HCT116 (cell line): ENCODE measurements around the gene FHIT. TPM values are rescaled to one million over a fixed set of nuclear protein-coding genes. Genes with fewer than 3 reads are reported as not detected.

ENCODE experiments used
- ATAC-seq: fragments of 200-7000 bp; cut with Tn5 transposase; 2 replicates; pipeline ENCODE4 v1.9.1; 2020; ENCODE audit warnings: mild to moderate bottlenecking, moderate library complexity
- BruUV-seq: library from RNA; stranded (reverse); fragments of 400-500 nt; replicated peaks from 2 replicates; lab custom pipeline; 2021; lab: Mats Ljungman, UMichigan
- CTCF ChIA-PET: fragments of 300-600 bp; sonication (Branson Sonifier 250); formaldehyde crosslinking; loops from one replicate; lab custom pipeline; 2021; ENCODE audit warnings: antibody characterized with exemption; lab: Charles Lee
- POLR2A ChIA-PET: fragments of 300-600, 350-600 bp; sonication (Branson Sonifier 250); formaldehyde crosslinking; loops from one replicate; lab custom pipeline; 2021; ENCODE audit warnings: antibody characterized with exemption; lab: Charles Lee
- RAD21 ChIA-PET, 2 experiments: fragments of 300-600 bp; sonication (Branson Sonifier 250); formaldehyde crosslinking; loops; one replicate each; lab custom pipeline; 2023; ENCODE audit warnings: low total read pairs in 2 of 2; ENCODE audit not compliant: uncharacterized antibody in 2 of 2, unreplicated experiment in 2 of 2, low non-redundant PET in 1 of 2; lab: Charles Lee
- DNase-seq: peaks from one replicate; pipeline ENCODE4 v3.0.0-alpha.2; 2010; ENCODE audit warnings: low read depth, low spot score
- H2AFZ ChIP-seq: fragments of 200-600 bp; shearing (Covaris generic), sonication (generic); 2 replicates; pipeline ENCODE4 v1.6.1; 2017; ENCODE audit warnings: low read depth, mixed run types, mixed read lengths, antibody characterized with exemption, low read length; ENCODE audit not compliant: poor library complexity, severe bottlenecking
- H3K27ac ChIP-seq: 2 replicates; pipeline ENCODE4 v1.5.1; 2012; ENCODE audit warnings: low read depth, low read length
- H3K27me3 ChIP-seq: fragments of 200-600 bp; sonication (generic); 2 replicates; pipeline ENCODE4 v1.6.1; 2016; ENCODE audit warnings: mixed run types, low read length, mixed read lengths; ENCODE audit not compliant: insufficient read depth
- H3K36me3 ChIP-seq, 2 experiments: fragments of 200-500 bp in 1 of 2; fragments of 200-600 bp in 1 of 2; sonication (Bioruptor generic) in 1 of 2; sonication (generic) in 1 of 2; 2 replicates each; pipeline versions ENCODE4 v1.5.1 to v1.6.1; 2014 to 2016; ENCODE audit warnings: low read length in 2 of 2, inconsistent platforms in 1 of 2, mixed read lengths in 1 of 2, mixed run types in 1 of 2; ENCODE audit not compliant: insufficient read depth in 2 of 2, control insufficient read depth in 1 of 2
- H3K4me1 ChIP-seq, 2 experiments: fragments of 200-600 bp in 1 of 2; sonication (generic) in 1 of 2; 2 replicates each; pipeline versions ENCODE4 v1.5.1 to v1.6.1; 2012 to 2017; ENCODE audit warnings: low read length in 2 of 2, inconsistent platforms in 1 of 2, mild to moderate bottlenecking in 1 of 2, mixed read lengths in 1 of 2, mixed run types in 1 of 2, moderate library complexity in 1 of 2; ENCODE audit not compliant: insufficient read depth in 2 of 2, control insufficient read depth in 1 of 2
- H3K4me2 ChIP-seq: fragments of 200-600 bp; sonication (generic); 2 replicates; pipeline ENCODE4 v1.6.1; 2017; ENCODE audit warnings: mixed run types, low read length, mixed read lengths
- H3K4me3 ChIP-seq, 2 experiments: fragments of 200-600 bp in 1 of 2; sonication (generic) in 1 of 2; replicated peaks in 1 of 2; 2 replicates each; pipeline ENCODE4 v1.5.1; 2011 to 2016; ENCODE audit warnings: low read length in 2 of 2, control low read depth in 1 of 2, low read depth in 1 of 2, mild to moderate bottlenecking in 1 of 2, mixed read lengths in 1 of 2, mixed run types in 1 of 2
- H3K79me2 ChIP-seq: fragments of 200-600 bp; sonication (generic); 2 replicates; pipeline ENCODE4 v1.6.1; 2017; ENCODE audit warnings: mild to moderate bottlenecking, mixed run types, low read length, moderate library complexity, mixed read lengths; ENCODE audit not compliant: insufficient read depth
- H3K9ac ChIP-seq: fragments of 200-600 bp; sonication (generic); 2 replicates; pipeline ENCODE4 v1.6.1; 2016; ENCODE audit warnings: low read length, mixed read lengths
- H3K9me2 ChIP-seq: fragments of 200-600 bp; sonication (generic), shearing (Covaris generic); 2 replicates; pipeline ENCODE4 v1.6.1; 2017; ENCODE audit warnings: mixed run types, mild to moderate bottlenecking, moderate library complexity; ENCODE audit not compliant: insufficient read depth
- H3K9me3 ChIP-seq, 2 experiments: fragments of 200-500 bp in 1 of 2; fragments of 200-600 bp in 1 of 2; sonication (Bioruptor generic) in 1 of 2; sonication (generic) in 1 of 2; 2 replicates each; pipeline ENCODE4 v1.6.1; 2014 to 2017; ENCODE audit warnings: low read length in 2 of 2, mixed read lengths in 2 of 2, inconsistent platforms in 1 of 2, low read depth in 1 of 2, mild to moderate bottlenecking in 1 of 2, mixed run types in 1 of 2, moderate library complexity in 1 of 2; ENCODE audit not compliant: control insufficient read depth in 1 of 2, insufficient read depth in 1 of 2
- H4K20me1 ChIP-seq: fragments of 200-600 bp; sonication (generic), shearing (Covaris generic); 2 replicates; pipeline ENCODE4 v1.6.1; 2017; ENCODE audit warnings: mixed run types, mild to moderate bottlenecking, moderate library complexity; ENCODE audit not compliant: insufficient read depth
- EGR1 ChIP-seq: IDR thresholded peaks from 2 replicates; pipeline ENCODE4 v1.6.1; 2012; ENCODE audit warnings: low read depth
- ELF1 ChIP-seq: IDR thresholded peaks from 2 replicates; pipeline ENCODE4 v1.6.1; 2012; ENCODE audit warnings: low read depth, borderline replicate concordance
- EZH2 ChIP-seq: fragments of 200-600 bp; sonication (generic); IDR thresholded peaks from 2 replicates; pipeline ENCODE4 v1.6.1; 2017; ENCODE audit warnings: antibody characterized with exemption, mixed run types
- POLR2AphosphoS5 ChIP-seq: IDR thresholded peaks from 2 replicates; pipeline ENCODE4 v1.6.1; 2011; ENCODE audit warnings: mild to moderate bottlenecking, low read depth, low read length, moderate library complexity
- SIN3A ChIP-seq: IDR thresholded peaks from 2 replicates; pipeline ENCODE4 v1.6.1; 2012; ENCODE audit warnings: low read depth
- SRF ChIP-seq: IDR thresholded peaks from 2 replicates; pipeline ENCODE4 v1.6.1; 2012; ENCODE audit warnings: low read depth
- YY1 ChIP-seq: IDR thresholded peaks from 2 replicates; pipeline ENCODE4 v1.6.1; 2011; ENCODE audit warnings: low read length, low read depth, moderate library complexity, mild to moderate bottlenecking; ENCODE audit not compliant: insufficient replicate concordance; ENCODE audit errors: extremely low read depth
- ZFX ChIP-seq: fragments of 450-650 bp; IDR thresholded peaks from 2 replicates; pipeline ENCODE4 v1.6.1; 2017
- intact Hi-C: fragments of 100-400 bp; cut with micrococcal nuclease; formaldehyde crosslinking; loops from 2 replicates; pipeline ENCODE4 v1.10.0; 2022
- total RNA-seq: library from RNA; stranded (reverse); gene quantifications from one replicate; pipeline ENCODE4 v1.2.1, GENCODE V29; 2021; ENCODE audit not compliant: unreplicated experiment
- TF ChIP-seq, protein P1 (sequence below): IDR thresholded peaks from 2 replicates; pipeline ENCODE4 v1.6.1; 2011; ENCODE audit warnings: mild to moderate bottlenecking, low read length, moderate library complexity; ENCODE audit not compliant: insufficient replicate concordance; ENCODE audit errors: extremely low read depth
- TF ChIP-seq, protein P2 (sequence below): IDR thresholded peaks from 2 replicates; pipeline ENCODE4 v1.6.1; 2012

The FHIT gene
- total RNA-seq, 1 experiment from 2014 or later, result 20.1 TPM

DNA sequence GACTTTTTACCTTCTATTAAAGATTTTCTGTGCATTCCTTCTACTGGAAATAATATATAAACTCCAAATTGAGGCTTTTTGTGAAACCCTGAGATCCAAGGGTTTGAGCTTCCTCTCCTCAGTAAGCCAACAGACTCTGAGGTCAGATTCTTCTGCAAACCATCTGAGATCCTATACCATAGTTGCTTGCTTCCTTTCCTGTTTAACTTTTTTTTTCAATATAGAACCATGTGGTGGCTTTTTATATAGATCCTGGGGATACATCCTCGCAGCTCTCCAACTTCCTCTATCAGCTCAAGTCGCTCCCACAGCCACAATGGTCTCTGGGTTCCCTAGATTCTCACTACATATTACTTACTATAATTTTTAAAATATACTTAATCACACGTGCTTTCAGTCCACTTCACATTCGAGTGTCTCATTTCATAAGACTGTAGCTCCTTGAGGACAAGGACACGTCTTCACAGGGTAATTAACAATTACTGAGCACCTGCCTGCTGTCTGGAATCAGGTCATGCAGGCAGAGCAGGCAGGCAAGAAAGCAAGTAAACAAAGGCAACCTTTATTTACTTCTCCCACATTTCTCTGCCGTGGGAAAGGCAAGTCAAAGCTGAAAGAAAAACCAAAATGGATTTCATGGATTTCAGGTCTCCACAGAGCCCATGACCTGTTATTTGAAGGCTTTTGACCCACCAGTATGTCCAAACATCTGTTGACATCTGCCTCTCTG, 941.5 kb downstream of the FHIT start:
- H3K4me1 ChIP-seq, result no peaks in the 10 kb centered on the region
- H3K27ac ChIP-seq, result no peak overlapping the region
- CTCF ChIA-PET, result no interaction called here
- DNase-seq, result no peak
- no peaks in the 10 kb centered on the region for H3K79me2 ChIP-seq
- no peak overlapping the region for H3K4me2 ChIP-seq
- no peaks in the 10 kb centered on the region for H3K9me3 ChIP-seq
- H3K9ac ChIP-seq, result no peak overlapping the region
- no peak overlapping the region for H3K4me3 ChIP-seq
- TF ChIP-seq SRF (no peak), EZH2 (no peak), POLR2AphosphoS5 (no peak), SIN3A (no peak), ELF1 (no peak), YY1 (no peak), ZFX (no peak), EGR1 (no peak)
- TF ChIP-seq, protein P1, sequence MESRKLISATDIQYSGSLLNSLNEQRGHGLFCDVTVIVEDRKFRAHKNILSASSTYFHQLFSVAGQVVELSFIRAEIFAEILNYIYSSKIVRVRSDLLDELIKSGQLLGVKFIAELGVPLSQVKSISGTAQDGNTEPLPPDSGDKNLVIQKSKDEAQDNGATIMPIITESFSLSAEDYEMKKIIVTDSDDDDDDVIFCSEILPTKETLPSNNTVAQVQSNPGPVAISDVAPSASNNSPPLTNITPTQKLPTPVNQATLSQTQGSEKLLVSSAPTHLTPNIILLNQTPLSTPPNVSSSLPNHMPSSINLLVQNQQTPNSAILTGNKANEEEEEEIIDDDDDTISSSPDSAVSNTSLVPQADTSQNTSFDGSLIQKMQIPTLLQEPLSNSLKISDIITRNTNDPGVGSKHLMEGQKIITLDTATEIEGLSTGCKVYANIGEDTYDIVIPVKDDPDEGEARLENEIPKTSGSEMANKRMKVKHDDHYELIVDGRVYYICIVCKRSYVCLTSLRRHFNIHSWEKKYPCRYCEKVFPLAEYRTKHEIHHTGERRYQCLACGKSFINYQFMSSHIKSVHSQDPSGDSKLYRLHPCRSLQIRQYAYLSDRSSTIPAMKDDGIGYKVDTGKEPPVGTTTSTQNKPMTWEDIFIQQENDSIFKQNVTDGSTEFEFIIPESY, result no peak
- TF ChIP-seq, protein P2, sequence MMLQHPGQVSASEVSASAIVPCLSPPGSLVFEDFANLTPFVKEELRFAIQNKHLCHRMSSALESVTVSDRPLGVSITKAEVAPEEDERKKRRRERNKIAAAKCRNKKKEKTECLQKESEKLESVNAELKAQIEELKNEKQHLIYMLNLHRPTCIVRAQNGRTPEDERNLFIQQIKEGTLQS, result no peak
- intact Hi-C loops, result loop anchor here (10.0 kb wide), 1 partner anchor 55 kb away; no protein-coding TSS in a partner anchor
- no peaks in the 10 kb centered on the region for H3K27me3 ChIP-seq
- RAD21 ChIA-PET, result no interaction called here
- ATAC-seq, result no peak
- H3K9me2 ChIP-seq, result no peaks in the 10 kb centered on the region
- POLR2A ChIA-PET, result no interaction called here
- BruUV-seq, result no TSS peak
- no peaks in the 10 kb centered on the region for H3K36me3 ChIP-seq
- no peaks in the 10 kb centered on the region for H4K20me1 ChIP-seq
- no peak overlapping the region for H2AFZ ChIP-seq
